A549 (cell line): ENCODE results near the gene DIP2C. TPM values are rescaled to one million over a fixed set of nuclear protein-coding genes. Genes with fewer than 3 reads are reported as not detected.
A peak's percentile ranks its signal among the peaks of the same experiment; 100 is the strongest.

ENCODE experiments used
- ATAC-seq, 2 experiments: fragments of 200-7000 bp in 1 of 2; fragments of >200 bp in 1 of 2; cut with Nextera tagmentation in 1 of 2; cut with Tn5 transposase in 1 of 2; 3 replicates each; pipeline versions ENCODE4 v1.8.0 to v1.9.1; 2018 to 2020; ENCODE audit warnings: mild to moderate bottlenecking in 1 of 2, moderate library complexity in 1 of 2
- CTCF ChIA-PET: fragments of 300-600 bp; sonication (Branson Sonifier 250); formaldehyde crosslinking; extraction: SDS; loops from one replicate; lab custom pipeline; 2021; ENCODE audit warnings: antibody characterized with exemption, inconsistent platforms; lab: Yijun Ruan, JAX
- POLR2A ChIA-PET: fragments of 350-600 bp; formaldehyde crosslinking; extraction: SDS; loops from one replicate; lab custom pipeline; 2021; ENCODE audit warnings: antibody characterized with exemption, inconsistent platforms; lab: Yijun Ruan, JAX
- DNase-seq, 2 experiments: peaks; one replicate each; pipeline versions ENCODE4 v3.0.0 to v3.0.0-alpha.2; 2011 to 2016; ENCODE audit warnings: low read depth in 1 of 2, low spot score in 1 of 2
- FAIRE-seq: peaks from 2 replicates; lab custom pipeline; 2011; peaks lifted over from hg19 to GRCh38; lab: Jason Lieb, UNC
- H3K27ac ChIP-seq, 2 experiments: fragments of >200 bp; sonication (Bioruptor Twin); formaldehyde crosslinking; 3 replicates each; pipeline ENCODE4 v1.5.1; 2016 to 2017
- H3K4me1 ChIP-seq: fragments of >200 bp; sonication (Bioruptor Twin); formaldehyde crosslinking; 3 replicates; pipeline ENCODE4 v1.6.1; 2016
- H3K4me2 ChIP-seq: fragments of >200 bp; sonication (Bioruptor Twin); formaldehyde crosslinking; 3 replicates; pipeline ENCODE4 v1.6.1; 2016
- H3K4me3 ChIP-seq: fragments of >200 bp; sonication (Bioruptor Twin); formaldehyde crosslinking; 3 replicates; pipeline ENCODE4 v1.5.1; 2016
- H3K9me3 ChIP-seq: fragments of >200 bp; sonication (Bioruptor Twin); formaldehyde crosslinking; 3 replicates; pipeline ENCODE4 v1.6.1; 2016
- ATOH8 ChIP-seq: fragments of 250-450 bp; sonication (Bioruptor Pico); IDR thresholded peaks from 2 replicates; pipeline ENCODE4 v1.5.0; 2020; ENCODE audit warnings: low read depth, mild to moderate bottlenecking, moderate library complexity
- BHLHE40 ChIP-seq: IDR thresholded peaks from 2 replicates; pipeline ENCODE4 v1.6.1; 2012; ENCODE audit warnings: low read depth, low read length, inconsistent platforms
- CBX2 ChIP-seq: fragments of 200-600 bp; sonication (generic); IDR thresholded peaks from 2 replicates; pipeline ENCODE4 v1.6.1; 2016; ENCODE audit warnings: low read depth, mild to moderate bottlenecking, borderline replicate concordance
- CHD2 ChIP-seq: fragments of 150-350 bp; IDR thresholded peaks from 2 replicates; pipeline ENCODE4 v1.6.1; 2014; ENCODE audit warnings: low read length; ENCODE audit not compliant: partially characterized antibody
- EP300 ChIP-seq, 2 experiments: fragments of >200 bp; sonication (Bioruptor Twin); formaldehyde crosslinking; IDR thresholded peaks; 2 replicates in 1 of 2; 3 replicates in 1 of 2; pipeline ENCODE4 v1.6.1; 2016 to 2017
- FOSL2 ChIP-seq, 2 experiments: fragments of 450-650 bp in 1 of 2; fragments of >200 bp in 1 of 2; sonication (Bioruptor Twin) in 1 of 2; formaldehyde crosslinking; IDR thresholded peaks; 2 replicates each; pipeline versions ENCODE4 v1.5.0 to v1.6.1; 2016 to 2020; ENCODE audit warnings: mild to moderate bottlenecking in 1 of 2, moderate library complexity in 1 of 2
- HDAC2 ChIP-seq: fragments of 200-600 bp; sonication (generic); IDR thresholded peaks from 2 replicates; pipeline ENCODE4 v1.6.1; 2016
- HES2 ChIP-seq: fragments of >200 bp; sonication (Bioruptor Twin); formaldehyde crosslinking; IDR thresholded peaks from 2 replicates; pipeline ENCODE4 v1.6.1; 2016
- HEYL ChIP-seq: fragments of 250-450 bp; sonication (Bioruptor Pico); IDR thresholded peaks from 2 replicates; pipeline ENCODE4 v1.8.0; 2021; ENCODE audit warnings: mild to moderate bottlenecking, moderate library complexity
- HMGXB4 ChIP-seq: fragments of 250-450 bp; sonication (Bioruptor Pico); IDR thresholded peaks from 2 replicates; pipeline ENCODE4 v1.5.0; 2021; ENCODE audit warnings: mild to moderate bottlenecking, moderate library complexity, borderline replicate concordance
- HOXB13 ChIP-seq: fragments of 250-450 bp; sonication (Bioruptor Pico); IDR thresholded peaks from 2 replicates; pipeline ENCODE4 v1.5.0; 2020; ENCODE audit warnings: low read depth, mild to moderate bottlenecking, moderate library complexity
- JUNB ChIP-seq: fragments of >200 bp; sonication (Bioruptor Twin); formaldehyde crosslinking; IDR thresholded peaks from 2 replicates; pipeline ENCODE4 v1.6.1; 2016
- KDM1A ChIP-seq: fragments of 200-600 bp; sonication (generic); IDR thresholded peaks from 2 replicates; pipeline ENCODE4 v1.6.1; 2016; ENCODE audit warnings: low read depth, mild to moderate bottlenecking
- MAFK ChIP-seq: fragments of 450-650 bp; IDR thresholded peaks from 2 replicates; pipeline ENCODE4 v1.6.1; 2014; ENCODE audit not compliant: partially characterized antibody
- MAX ChIP-seq: IDR thresholded peaks from 2 replicates; pipeline ENCODE4 v1.6.1; 2012
- NFE2L2 ChIP-seq: fragments of 150-350 bp; conservative IDR thresholded peaks from 2 replicates; pipeline ENCODE4 v1.6.1; 2014; ENCODE audit warnings: low read length
- PBX3 ChIP-seq: IDR thresholded peaks from 2 replicates; pipeline ENCODE4 v1.6.1; 2012
- PHF8 ChIP-seq: fragments of 200-600 bp; sonication (generic); IDR thresholded peaks from 2 replicates; pipeline ENCODE4 v1.6.1; 2016; ENCODE audit warnings: low read depth, mild to moderate bottlenecking, antibody characterized with exemption, moderate library complexity, borderline replicate concordance
- POLR2AphosphoS2 ChIP-seq: conservative IDR thresholded peaks from 2 replicates; pipeline ENCODE4 v1.6.1; 2012; ENCODE audit warnings: low read length, improper control_type of control experiment, inconsistent platforms
- RFX5 ChIP-seq: fragments of 450-650 bp; IDR thresholded peaks from 2 replicates; pipeline ENCODE4 v1.7.1; 2014; ENCODE audit warnings: antibody characterized with exemption, mild to moderate bottlenecking, moderate library complexity
- RNF2 ChIP-seq: fragments of 200-600 bp; sonication (generic); IDR thresholded peaks from 2 replicates; pipeline ENCODE4 v1.6.1; 2016; ENCODE audit warnings: low read depth, mild to moderate bottlenecking, antibody characterized with exemption, moderate library complexity, borderline replicate concordance
- SREBF2 ChIP-seq: fragments of 450-650 bp; IDR thresholded peaks from 2 replicates; pipeline ENCODE4 v1.6.1; 2014; ENCODE audit warnings: mild to moderate bottlenecking, moderate library complexity
- TP53 ChIP-seq: fragments of 250-450 bp; sonication (Bioruptor Pico); IDR thresholded peaks from 2 replicates; pipeline ENCODE4 v1.5.0; 2021; ENCODE audit warnings: mild to moderate bottlenecking, moderate library complexity
- USF2 ChIP-seq: fragments of 450-650 bp; IDR thresholded peaks from 2 replicates; pipeline ENCODE4 v1.6.1; 2014; ENCODE audit warnings: antibody characterized with exemption
- WGBS: methylation state at CpG from one replicate; pipeline ENCODE4 v1.1.6; 2017; ENCODE audit errors: missing lambda C conversion rate; 5-methylcytosine and 5-hydroxymethylcytosine counted together
- polyA plus RNA-seq, 4 experiments: library from polyadenylated mRNA; depleted of rRNA in 3 of 4; stranded (reverse); fragments of >200 nt; fragmentation: RNase III in 1 of 4; extraction: RNeasy Plus Mini Kit Qiagen cat#74134 plus additional on column Dnase treatment in 1 of 4; gene quantifications; 2 replicates in 3 of 4; 3 replicates in 1 of 4; pipeline ENCODE4 v1.2.3, GENCODE V29; 2011 to 2017

DIP2C gene
- polyA plus RNA-seq, 2 of the 4 experiments (the other 2 are of a cell fraction) = 3.7 to 5.0 TPM

GRCh38 chr10:411603-412002, 277.9 kb downstream of the DIP2C start:
- POLR2A ChIA-PET = no interaction called here
- 94% methylated on average over 13 of the region's 13 CpGs for WGBS
- no peak overlapping the region for H3K27ac ChIP-seq
- DNase-seq (no peak), ATAC-seq (no peak), FAIRE-seq (peak; percentile 61)
- CTCF ChIA-PET = interaction anchor here (0.5 to 0.8 kb wide), 2 partner anchors 12 to 14 kb away, joined by 3 to 4 read pairs; no protein-coding TSS in a partner anchor
- no peaks in the 10 kb centered on the region for H3K4me1 ChIP-seq
- H3K4me2 ChIP-seq = no peak overlapping the region
- no peak for TF ChIP-seq HOXB13 (CRISPR knock-in tag)
- H3K9me3 ChIP-seq = no peaks in the 10 kb centered on the region
- H3K4me3 ChIP-seq = no peak overlapping the region

- FAIRE-seq (no peak), DNase-seq (no peak), ATAC-seq (no peak)
- ChIA-PET CTCF (interaction anchor here (0.7 to 1.8 kb wide), 3 partner anchors 10 to 49 kb away, joined by 3 to 5 read pairs (median 4); no protein-coding TSS in a partner anchor), POLR2A (no interaction called here)
- TF ChIP-seq FOSL2 (IDR thresholded peaks at IDR 0.05) (no peak), FOSL2 (CRISPR knock-in tag; IDR thresholded peaks at IDR 0.05) (no peak), POLR2AphosphoS2 (no peak), HES2 (no peak), USF2 (no peak), JUNB (no peak), RFX5 (no peak), HEYL (CRISPR knock-in tag) (no peak)
- 96% methylated on average over 12 of the region's 12 CpGs for WGBS
- no peaks in the 10 kb centered on the region for H3K4me1 ChIP-seq
- H3K9me3 ChIP-seq = no peaks in the 10 kb centered on the region
- H3K27ac ChIP-seq = no peak overlapping the region
- H3K4me2 ChIP-seq = no peak overlapping the region
- no peak overlapping the region for H3K4me3 ChIP-seq
Observed at GRCh38 chr10:409408-410040, 279.9 kb downstream of the DIP2C start.

- H3K4me1 ChIP-seq = no peaks in the 10 kb centered on the region
- no peak overlapping the region for H3K4me3 ChIP-seq
- DNase-seq = no peak
- no peaks in the 10 kb centered on the region for H3K9me3 ChIP-seq
- no peak overlapping the region for H3K4me2 ChIP-seq
- ATAC-seq = no peak
- H3K27ac ChIP-seq = no peak overlapping the region
- CTCF ChIA-PET = interaction anchor here (0.7 to 1.8 kb wide), 4 partner anchors 9 to 78 kb away, joined by 3 to 4 read pairs (median 3); no protein-coding TSS in a partner anchor
- no peak for FAIRE-seq
- WGBS = 84% methylated on average over 3 of the region's 3 CpGs
- TF ChIP-seq ATOH8 = no peak
- TF ChIP-seq CBX2 = no peak
- no peak for TF ChIP-seq PBX3
- no peak for TF ChIP-seq FOSL2 (IDR thresholded peaks at IDR 0.05)
- no peak for TF ChIP-seq FOSL2 (CRISPR knock-in tag; IDR thresholded peaks at IDR 0.05)
- no peak for TF ChIP-seq SREBF2
- TF ChIP-seq NFE2L2 = no peak
- POLR2A ChIA-PET = no interaction called here
Observed at GRCh38 chr10:408236-408635, 281.2 kb downstream of the DIP2C start.

- Histone ChIP-seq H3K27ac (no peak overlapping the region), H3K4me3 (no peak overlapping the region), H3K4me2 (no peak overlapping the region), H3K4me1 (no peaks in the 10 kb centered on the region), H3K9me3 (no peaks in the 10 kb centered on the region)
- TF ChIP-seq HDAC2 (no peak), TP53 (no peak), HOXB13 (CRISPR knock-in tag) (no peak), MAX (no peak), CHD2 (no peak), HMGXB4 (CRISPR knock-in tag) (no peak), RNF2 (no peak), MAFK (no peak), EP300 (IDR thresholded peaks at IDR 0.05) (no peak), PHF8 (no peak), BHLHE40 (no peak), KDM1A (no peak), ATOH8 (no peak)
- 95% methylated on average over 13 of the region's 13 CpGs for WGBS
- DNase-seq = no peak
- FAIRE-seq = no peak
- ChIA-PET POLR2A (no interaction called here), CTCF (interaction anchor here (1.4 kb wide), 1 partner anchor 33 kb away, joined by 3 read pairs; no protein-coding TSS in a partner anchor)
- ATAC-seq = no peak
Observed at GRCh38 chr10:406976-407375, 282.5 kb downstream of the DIP2C start.
